NCI-H2081 (cell line): ENCODE data around the gene SLC26A8.
A peak's percentile ranks its signal among the peaks of the same experiment; 100 is the strongest.
"Not testable (repeated sequence)": the region's sequence is repeated elsewhere in the genome, so short reads cannot be mapped to it uniquely, and the experiment has no call there.

ENCODE experiments used
- DNase-seq, 2 experiments: peaks; one replicate each; lab custom pipeline; 2025; lab: John Stamatoyannopoulos, UW

Gene SLC26A8

GRCh38 chr6:35945650-35946025 lies 78.8 kb downstream of the SLC26A8 start:
- DNase-seq: no peak

GRCh38 chr6:35943390-35943789 lies 81.1 kb downstream of the SLC26A8 start:
- DNase-seq: no peak

DNA sequence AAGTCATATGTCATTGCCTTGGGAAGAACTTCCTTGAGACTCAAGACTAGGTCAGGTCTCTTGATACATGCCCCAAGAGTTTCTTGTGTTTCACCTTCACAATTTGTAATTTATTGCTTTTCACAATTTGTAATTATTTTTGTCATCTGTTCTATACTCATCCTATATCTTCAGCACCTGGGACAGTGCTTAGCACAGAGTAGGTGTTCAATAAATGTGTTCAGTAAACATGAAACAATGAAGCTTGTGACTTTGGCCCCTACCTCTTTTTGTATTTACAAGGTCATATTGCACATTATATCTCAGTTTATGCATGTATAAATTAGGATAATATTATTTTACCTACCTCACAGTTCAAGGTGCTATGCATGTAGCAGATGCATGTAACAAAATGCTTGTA lies 82.1 kb downstream of the SLC26A8 start:
- DNase-seq: no peak

DNA sequence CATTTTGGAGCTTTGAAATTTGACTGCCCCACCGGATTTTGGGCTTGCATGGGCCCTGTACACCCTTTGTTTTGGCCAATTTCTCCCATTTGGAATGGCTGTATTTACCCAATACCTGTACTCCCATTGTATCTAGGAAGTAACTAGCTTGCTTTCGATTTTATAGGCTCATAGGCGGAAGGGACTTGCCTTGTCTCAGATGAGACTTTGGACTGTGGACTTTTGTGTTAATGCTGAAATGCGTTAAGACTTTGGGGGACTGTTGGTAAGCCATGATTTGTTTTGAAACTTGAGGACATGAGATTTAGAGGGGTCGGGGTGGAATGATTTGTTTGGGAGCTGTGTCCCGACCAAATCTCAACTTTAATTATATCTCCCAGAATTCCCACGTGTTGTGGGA lies 83.3 kb downstream of the SLC26A8 start:
- not testable (repeated sequence) for DNase-seq

DNA sequence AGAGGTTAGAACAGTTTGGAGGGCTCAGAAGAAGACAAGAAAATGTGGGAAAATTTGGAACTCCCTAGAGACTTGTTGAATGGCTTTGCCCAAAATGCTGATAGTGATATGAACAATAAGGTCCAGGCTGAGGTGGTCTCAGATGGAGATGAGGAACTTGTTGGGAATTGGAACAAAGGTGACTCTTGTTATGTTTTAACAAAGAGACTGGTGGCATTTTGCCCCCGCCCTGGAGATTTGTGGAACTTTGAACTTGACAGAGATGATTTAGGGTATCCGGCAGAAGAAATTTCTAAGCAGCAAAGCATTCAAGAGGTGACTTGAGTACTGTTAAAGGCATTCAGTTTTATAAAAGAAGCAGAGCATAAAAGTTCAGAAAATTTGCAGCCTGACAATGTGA lies 84.4 kb downstream of the SLC26A8 start:
- DNase-seq: not testable (repeated sequence)

DNA sequence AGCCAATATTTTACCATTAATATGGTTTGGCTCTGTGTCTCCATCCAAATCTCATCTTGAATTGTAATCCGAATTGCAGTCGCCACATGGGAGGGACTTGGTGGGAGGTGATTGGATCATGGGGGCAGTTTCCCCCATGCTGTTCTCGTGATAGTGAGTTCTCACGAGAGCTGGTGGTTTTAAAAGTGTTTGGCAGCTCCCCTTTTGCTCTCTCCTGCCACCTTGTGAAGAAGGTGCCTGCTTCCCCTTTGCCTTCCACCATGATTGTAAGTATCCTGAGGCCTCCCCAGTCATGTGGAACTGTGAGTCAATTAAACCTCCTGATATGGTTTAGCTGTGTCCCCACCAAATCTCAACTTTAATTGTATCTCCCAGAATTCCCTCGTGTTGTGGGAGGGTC lies 85.2 kb downstream of the SLC26A8 start:
- DNase-seq: not testable (repeated sequence)

GRCh38 chr6:35936681-35937359 lies 87.6 kb downstream of the SLC26A8 start:
- no peak for DNase-seq

GRCh38 chr6:35935469-35935868 lies 89.0 kb downstream of the SLC26A8 start:
- no peak for DNase-seq

- no peak for DNase-seq
Observed at GRCh38 chr6:35933844-35934243, 90.6 kb downstream of the SLC26A8 start.

DNA sequence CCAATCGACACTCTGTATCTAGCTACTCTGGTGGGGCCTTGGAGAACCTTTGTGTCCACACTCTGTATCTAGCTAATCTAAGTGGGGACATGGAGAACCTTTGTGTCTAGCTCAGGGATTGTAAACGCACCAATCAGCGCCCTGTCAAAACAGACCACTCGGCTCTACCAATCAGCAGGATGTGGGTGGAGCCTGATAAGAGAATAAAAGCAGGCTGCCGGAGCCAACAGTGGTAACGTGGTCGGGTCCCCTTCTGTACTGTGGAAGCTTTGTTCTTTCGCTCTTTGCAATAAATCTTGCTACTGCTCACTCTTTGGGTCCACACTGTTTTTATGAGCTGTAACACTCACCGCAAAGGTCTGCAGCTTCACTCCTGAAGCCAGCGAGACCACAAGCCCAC lies 92.6 kb downstream of the SLC26A8 start:
- DNase-seq: not testable (repeated sequence)

GRCh38 chr6:35931120-35931561 lies 93.3 kb downstream of the SLC26A8 start:
- no peak for DNase-seq

DNA sequence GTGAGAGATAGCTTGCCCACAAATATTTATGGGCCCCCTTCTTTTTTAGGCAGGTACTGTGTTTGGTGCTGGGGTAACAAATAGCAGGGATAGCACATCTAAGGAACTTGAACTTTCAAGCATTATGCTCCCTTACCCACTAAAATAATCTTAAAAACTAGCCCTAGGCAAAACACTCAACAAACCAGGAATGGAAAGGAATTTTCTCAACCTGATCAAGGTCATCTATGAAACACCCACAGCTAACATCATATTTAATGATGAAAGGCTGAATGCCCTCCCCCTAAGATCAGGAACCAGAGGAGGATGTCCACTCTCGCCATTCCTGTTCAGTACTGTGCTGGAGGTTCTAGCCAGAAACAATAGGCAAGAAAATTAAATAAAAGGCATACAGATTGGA lies 94.8 kb downstream of the SLC26A8 start:
- no peak for DNase-seq

DNA sequence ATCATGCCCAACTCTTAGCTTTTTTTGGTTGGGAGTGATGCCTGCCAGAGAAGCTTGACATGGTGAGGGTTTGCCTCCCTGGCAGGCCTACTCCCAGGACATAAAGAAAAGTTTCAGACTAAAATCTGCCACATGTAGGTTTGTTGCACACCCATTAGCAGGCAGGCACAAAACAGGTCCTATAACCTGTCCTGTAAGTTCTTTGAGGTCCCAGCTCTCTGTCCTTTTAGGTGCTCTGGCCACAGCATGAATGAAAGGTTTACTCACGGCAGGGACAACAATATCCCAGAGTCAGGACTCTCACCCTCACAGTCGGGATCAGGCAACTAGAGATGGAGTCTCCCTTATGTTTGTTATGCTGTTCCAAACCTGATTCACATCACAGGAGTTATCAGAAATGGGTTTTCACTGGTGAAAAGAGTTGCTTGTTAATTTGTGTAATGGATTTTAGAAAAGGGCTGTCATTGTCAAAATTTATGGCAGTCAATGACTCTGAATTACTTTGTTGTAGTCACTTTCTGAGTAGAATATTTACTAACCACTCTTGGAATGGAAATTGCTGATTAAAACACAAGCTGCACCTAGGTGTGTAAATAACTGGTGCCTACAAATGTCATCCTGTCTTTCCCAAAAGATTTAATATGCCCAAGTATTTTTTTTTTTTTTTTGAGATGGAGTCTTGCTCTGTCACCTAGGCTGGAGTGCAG lies 97.8 kb downstream of the SLC26A8 start:
- DNase-seq: no peak

GRCh38 chr6:35925961-35926360 lies 98.5 kb downstream of the SLC26A8 start:
- no peak for DNase-seq

GRCh38 chr6:35924146-35924545 lies 100.3 kb downstream of the SLC26A8 start:
- DNase-seq: no peak

GRCh38 chr6:35922139-35922554 lies 102.3 kb downstream of the SLC26A8 start:
- no peak for DNase-seq

- peak; percentile 92 for DNase-seq
Observed at GRCh38 chr6:35920793-35921732, 103.4 kb downstream of the SLC26A8 start, which contains the start of gene SRPK1. TSS of gene SRPK1 (minus strand) at chr6:35921098. CDS start at chr6:35921056, 42 bp downstream.

DNA sequence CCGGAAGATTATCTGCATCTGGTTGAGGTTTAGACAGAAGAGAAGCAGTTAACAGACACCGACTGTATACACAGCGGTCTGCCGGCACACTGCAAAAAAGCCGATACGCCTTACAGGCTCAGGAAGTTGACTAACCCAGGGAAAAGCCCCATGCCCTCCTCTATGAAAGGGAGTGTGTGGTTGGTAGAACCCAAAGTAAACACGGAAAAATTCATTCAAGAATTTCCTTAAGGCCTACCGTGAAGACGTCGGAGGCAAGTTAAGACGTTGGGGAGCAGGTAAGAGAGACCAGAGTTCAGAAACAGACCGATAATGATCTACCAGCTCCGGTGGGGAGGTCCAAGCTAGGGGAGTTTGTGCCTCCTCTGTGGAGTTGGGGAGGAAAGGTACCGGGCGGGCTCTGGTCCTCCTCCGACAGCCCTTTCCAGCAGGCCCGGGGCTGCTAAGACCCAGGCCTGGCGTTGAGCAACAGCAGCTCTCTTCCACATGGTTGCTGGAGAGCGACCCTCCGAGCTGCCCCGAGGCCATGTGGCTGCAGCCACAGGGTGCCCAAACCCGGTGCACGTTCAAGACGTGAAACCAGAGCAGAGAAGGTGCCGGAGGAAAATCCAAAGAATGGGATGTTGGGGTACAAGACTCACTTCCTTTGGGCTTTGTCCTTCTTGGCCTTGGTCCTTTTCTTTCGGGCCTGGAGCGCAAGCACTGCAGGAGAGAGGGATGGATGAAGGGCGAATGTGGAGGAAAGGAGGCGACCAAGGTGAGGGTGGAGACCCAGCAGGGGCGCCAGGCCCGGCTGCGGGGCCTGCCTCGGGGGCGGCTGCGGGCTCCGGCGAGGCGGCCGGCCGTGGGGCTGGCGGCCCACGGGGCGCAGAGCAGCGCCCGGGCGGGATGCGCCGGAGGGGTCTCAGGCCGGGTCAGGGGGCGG lies 104.4 kb downstream of the SLC26A8 start:
- DNase-seq: peak; percentile 20 to 40

DNA sequence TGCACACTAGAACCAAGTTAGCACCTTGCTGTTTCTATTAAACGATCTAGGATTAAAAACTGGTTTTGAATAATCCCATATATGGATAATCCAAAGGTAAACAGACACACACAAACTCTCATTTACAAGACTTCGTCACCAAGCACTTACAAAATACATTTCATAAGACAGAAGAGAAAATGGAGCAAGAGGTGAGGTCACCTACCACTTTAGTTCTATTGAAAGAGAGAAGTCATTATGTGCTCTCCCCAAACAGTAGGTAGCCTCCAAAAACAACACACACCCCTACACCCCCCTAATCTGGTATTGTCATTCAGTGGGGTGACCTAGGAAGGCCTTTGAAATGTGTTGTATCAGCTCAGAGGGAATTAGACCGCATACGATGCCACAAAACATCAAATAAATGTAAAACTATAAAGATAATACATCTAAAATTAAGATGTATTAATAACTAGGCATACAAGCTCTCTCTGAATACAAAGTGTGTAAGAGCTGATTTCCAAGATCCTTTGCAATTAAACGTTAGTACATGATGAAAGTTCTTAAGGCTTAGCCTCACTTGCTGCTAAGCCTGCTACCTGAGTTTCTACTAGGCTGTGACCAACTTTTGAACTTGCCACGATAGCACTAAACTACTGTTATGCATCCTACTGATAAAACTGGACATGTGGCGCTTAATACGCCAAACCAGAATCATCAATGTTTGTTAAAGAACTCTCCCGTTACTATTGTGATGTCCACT lies 105.2 kb downstream of the SLC26A8 start:
- DNase-seq: peak in 1 of 2 experiments; percentile 35

GRCh38 chr6:35916893-35917292 lies 107.5 kb downstream of the SLC26A8 start:
- DNase-seq: not testable (repeated sequence)
